C4-2B (cell line): ENCODE measurements around the gene ARHGAP4.

Experiments used
- CTCF ChIP-seq: fragments of 450-650 bp; conservative IDR thresholded peaks from 2 replicates; pipeline ENCODE4 v1.5.1; 2017; ENCODE audit warnings: mild to moderate bottlenecking
- ZFX ChIP-seq: fragments of 450-650 bp; IDR thresholded peaks from 2 replicates; pipeline ENCODE4 v1.6.1; 2017

DNA sequence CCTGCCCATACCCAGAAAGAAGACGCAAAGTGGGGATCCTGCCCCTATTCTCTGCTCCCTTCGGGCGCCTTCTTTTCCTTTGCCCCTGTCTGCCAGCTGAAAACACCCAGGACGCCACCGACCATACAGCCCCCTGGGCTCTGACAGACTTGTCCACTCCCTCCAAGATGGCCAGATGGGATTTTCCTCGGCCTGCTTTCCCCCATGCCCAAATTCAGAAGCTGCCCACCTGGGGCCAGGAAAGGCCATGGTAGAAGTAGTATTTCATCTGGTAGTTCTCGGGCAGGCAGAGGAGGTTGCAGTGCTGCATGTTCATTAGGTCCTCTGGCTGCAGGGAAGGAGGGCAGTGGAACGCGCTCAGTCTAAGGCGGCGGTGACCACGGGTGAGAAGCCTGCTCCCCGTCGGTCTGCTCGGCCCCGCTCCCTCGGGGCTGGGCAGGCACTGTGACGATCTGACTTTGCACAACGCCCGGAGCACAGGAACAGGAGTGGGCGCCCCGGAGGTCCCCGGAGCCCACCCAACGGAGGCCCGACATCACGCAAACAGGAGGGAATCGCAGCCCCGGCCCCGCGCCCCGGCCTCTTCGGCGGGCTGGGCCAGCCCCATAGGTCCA lies 8.2 kb upstream of the ARHGAP4 start:
- TF ChIP-seq CTCF: no peak
- no peak; the same call in 1 of the 2 replicates for TF ChIP-seq ZFX
